Colonic mucosa (tissue), 4 donors: ENCODE measurements around the gene PHTF2. TPM values are rescaled to one million over a fixed set of nuclear protein-coding genes. Genes with fewer than 3 reads are reported as not detected.

ENCODE experiments used
- DNase-seq: peaks from one replicate; pipeline ENCODE4 v3.0.0-alpha.2; 2020
- H3K27ac ChIP-seq: fragments of 200-600 bp; one replicate; pipeline ENCODE4 v1.8.0; 2021
- H3K27me3 ChIP-seq: fragments of 200-600 bp; one replicate; pipeline ENCODE4 v1.8.0; 2021
- H3K36me3 ChIP-seq: fragments of 200-600 bp; one replicate; pipeline ENCODE4 v1.8.0; 2021
- H3K4me1 ChIP-seq: fragments of 200-600 bp; one replicate; pipeline ENCODE4 v1.8.0; 2021; ENCODE audit warnings: mild to moderate bottlenecking
- H3K4me3 ChIP-seq: fragments of 200-600 bp; one replicate; pipeline ENCODE4 v1.8.0; 2021
- H3K9ac ChIP-seq, 2 donors: one replicate each; pipeline ENCODE4 v1.7.0; 2013; ENCODE audit warnings: control low read depth in 2 of 2, low read depth in 2 of 2, low read length in 2 of 2
- H3K9me3 ChIP-seq: fragments of 200-600 bp; one replicate; pipeline ENCODE4 v1.8.0; 2021
- CTCF ChIP-seq: fragments of 200-600 bp; IDR thresholded peaks from one replicate; pipeline ENCODE4 v1.8.0; 2022; ENCODE audit warnings: antibody characterized with exemption, mild to moderate bottlenecking
- intact Hi-C: fragments of 100-400 bp; cut with DNase I; formaldehyde crosslinking; loops from one replicate; pipeline ENCODE4 v1.14.1; 2022
- total RNA-seq, 2 donors: library from RNA; stranded (reverse); fragmentation: NEBNext Ultra II Directional in 1 of 2; extraction: Animal tissue kit (Norgen Biotek cat#: 25700) in 1 of 2; gene quantifications; one replicate each; pipeline ENCODE4 v1.2.1, GENCODE V29; 2021
- donor health status: healthy.
- donor health status: DM: no; HTN: no; CAD: no.
- donor health status: DM: no; HTN: no; CAD: no.

Gene PHTF2
- total RNA-seq, 2 donors from 2014 or later = 9.7 to 13.9 TPM

GRCh38 chr7:77910124-77910523 lies 111.6 kb downstream of the PHTF2 start:
- Histone ChIP-seq H3K9me3 (no peaks in the 10 kb centered on the region), H3K36me3 (no peaks in the 10 kb centered on the region), H3K9ac (no peak overlapping the region), H3K27ac (no peak overlapping the region), H3K4me3 (no peak overlapping the region), H3K27me3 (no peaks in the 10 kb centered on the region), H3K4me1 (no peaks in the 10 kb centered on the region)
- intact Hi-C loops = no loop called here
- no peak for DNase-seq
- no peak for TF ChIP-seq CTCF

GRCh38 chr7:77912293-77912692 lies 113.7 kb downstream of the PHTF2 start:
- intact Hi-C loops = no loop called here
- H3K27me3 ChIP-seq = no peaks in the 10 kb centered on the region

GRCh38 chr7:77913977-77914607 lies 115.5 kb downstream of the PHTF2 start:
- Histone ChIP-seq H3K36me3 (no peaks in the 10 kb centered on the region), H3K9me3 (no peaks in the 10 kb centered on the region), H3K4me3 (no peak overlapping the region), H3K9ac (no peak overlapping the region), H3K27ac (no peak overlapping the region), H3K4me1 (no peaks in the 10 kb centered on the region), H3K27me3 (no peaks in the 10 kb centered on the region)
- intact Hi-C loops = no loop called here
- no peak for DNase-seq
- no peak for TF ChIP-seq CTCF

More at GRCh38 chr7:77912293-77912692, 113.7 kb downstream of the PHTF2 start:
- Histone ChIP-seq H3K9me3 (no peaks in the 10 kb centered on the region), H3K4me1 (no peaks in the 10 kb centered on the region), H3K4me3 (no peak overlapping the region), H3K36me3 (no peaks in the 10 kb centered on the region), H3K9ac (no peak overlapping the region), H3K27ac (no peak overlapping the region)
- TF ChIP-seq CTCF = no peak
- no peak for DNase-seq

GRCh38 chr7:77917500-77918262 lies 119.1 kb downstream of the PHTF2 start:
- no peak overlapping the region for H3K4me3 ChIP-seq
- no peak overlapping the region for H3K27ac ChIP-seq
- TF ChIP-seq CTCF = no peak
- H3K9me3 ChIP-seq = no peaks in the 10 kb centered on the region
- H3K4me1 ChIP-seq = no peaks in the 10 kb centered on the region
- intact Hi-C loops = no loop called here
- DNase-seq = no peak
- H3K27me3 ChIP-seq = no peaks in the 10 kb centered on the region
- no peaks in the 10 kb centered on the region for H3K36me3 ChIP-seq
- no peak overlapping the region for H3K9ac ChIP-seq

- TF ChIP-seq CTCF = no peak
- Histone ChIP-seq H3K4me3 (no peak overlapping the region), H3K9ac (no peak overlapping the region), H3K36me3 (no peaks in the 10 kb centered on the region), H3K27ac (no peak overlapping the region), H3K4me1 (no peaks in the 10 kb centered on the region), H3K9me3 (no peaks in the 10 kb centered on the region), H3K27me3 (no peaks in the 10 kb centered on the region)
- no peak for DNase-seq
- intact Hi-C loops = no loop called here
These were observed 120.1 kb downstream of the PHTF2 start for GRCh38 chr7:77918676-77919075.
